ENCODE results near the gene MGST3.

MGST3 gene

GRCh38 chr1:165616987-165617546 is 14.0 kb upstream of the MGST3 start:
- no peak overlapping the region for H3K4me3 ChIP-seq (ENCODE audit: low read depth, low read length)
- no peak for TF ChIP-seq CTCF (IDR thresholded peaks at IDR 0.05; ENCODE audit: borderline replicate concordance, insufficient read depth, low read depth, low read length)

GRCh38 chr1:165619647-165620151 is 11.3 kb upstream of the MGST3 start:
- TF ChIP-seq CTCF (IDR thresholded peaks at IDR 0.05; ENCODE audit: borderline replicate concordance, insufficient read depth, low read depth, low read length), result no peak
- H3K4me3 ChIP-seq (ENCODE audit: low read depth, low read length), result no peak overlapping the region

GRCh38 chr1:165623624-165624023 is 7.4 kb upstream of the MGST3 start:
- H3K4me3 ChIP-seq (ENCODE audit: low read depth, low read length), result no peak overlapping the region

GRCh38 chr1:165624441-165624840 is 6.6 kb upstream of the MGST3 start:
- no peak for TF ChIP-seq CTCF (IDR thresholded peaks at IDR 0.05; ENCODE audit: borderline replicate concordance, insufficient read depth, low read depth, low read length)
- no peak overlapping the region for H3K4me3 ChIP-seq (ENCODE audit: low read depth, low read length)

More at GRCh38 chr1:165623624-165624023, 7.4 kb upstream of the MGST3 start:
- no peak for TF ChIP-seq CTCF (IDR thresholded peaks at IDR 0.05; ENCODE audit: borderline replicate concordance, insufficient read depth, low read depth, low read length)

GRCh38 chr1:165628147-165628822 is 2.7 kb upstream of the MGST3 start:
- H3K4me3 ChIP-seq (ENCODE audit: low read depth, low read length), result no peak overlapping the region
- TF ChIP-seq CTCF (IDR thresholded peaks at IDR 0.05; ENCODE audit: borderline replicate concordance, insufficient read depth, low read depth, low read length), result no peak

GRCh38 chr1:165629151-165629550 is 1.9 kb upstream of the MGST3 start:
- TF ChIP-seq CTCF (IDR thresholded peaks at IDR 0.05; ENCODE audit: borderline replicate concordance, insufficient read depth, low read depth, low read length), result no peak
- no peak overlapping the region for H3K4me3 ChIP-seq (ENCODE audit: low read depth, low read length)

Measured in GM12875 (cell line).